ENCODE measurements around the gene WNT9B.
"Not testable (repeated sequence)": the region's sequence is repeated elsewhere in the genome, so short reads cannot be mapped to it uniquely, and the experiment has no call there.

Gene WNT9B

DNA sequence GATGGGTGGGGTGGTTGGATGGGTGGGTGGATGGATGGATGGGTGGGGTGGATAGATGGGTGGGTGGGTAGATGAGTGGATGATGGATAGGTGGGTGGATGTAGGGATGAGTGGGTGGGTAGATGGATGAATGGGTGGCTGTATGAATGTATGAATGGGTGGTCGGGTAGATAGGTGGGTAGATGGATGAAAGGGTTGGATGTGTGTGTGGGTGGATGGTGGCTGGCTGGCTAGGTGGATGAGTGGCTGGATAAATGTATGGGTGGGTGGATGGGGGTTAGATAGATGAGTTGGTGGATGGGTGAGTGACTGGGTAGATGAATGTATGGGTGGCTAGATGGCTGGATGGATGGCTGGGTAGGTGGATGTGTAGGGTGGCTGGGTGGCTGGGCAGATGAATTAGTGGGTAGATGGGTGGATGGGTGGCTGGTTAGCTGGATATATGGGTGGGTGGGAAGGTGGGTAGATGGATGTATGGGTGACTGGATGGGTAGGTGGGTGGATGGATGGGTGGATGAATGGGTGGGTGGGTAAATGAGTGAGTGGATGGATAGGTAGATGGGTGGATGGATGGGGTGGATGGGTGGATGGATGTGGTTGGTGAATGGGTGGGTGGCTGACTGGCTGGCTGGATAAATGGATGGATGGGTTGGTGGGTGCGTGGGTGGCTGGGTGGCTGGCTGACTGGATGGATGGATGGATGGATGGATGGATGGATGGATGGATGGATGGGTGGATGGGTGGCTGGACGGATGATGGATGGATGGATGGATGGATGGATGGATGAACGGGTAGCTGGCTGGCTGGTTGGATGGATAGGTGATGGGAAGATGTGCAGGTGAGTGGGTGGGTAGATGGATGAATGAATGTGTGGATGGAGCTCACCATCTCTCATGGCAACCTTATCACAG lies 52.6 kb downstream of the WNT9B start:
- in situ Hi-C loops (cut with MboI; ENCODE audit: low sequenced_read_pairs): no loop called here

GRCh38 chr17:46908068-46908737 lies 56.8 kb downstream of the WNT9B start:
- in situ Hi-C loops (cut with MboI; ENCODE audit: low sequenced_read_pairs): no loop called here

DNA sequence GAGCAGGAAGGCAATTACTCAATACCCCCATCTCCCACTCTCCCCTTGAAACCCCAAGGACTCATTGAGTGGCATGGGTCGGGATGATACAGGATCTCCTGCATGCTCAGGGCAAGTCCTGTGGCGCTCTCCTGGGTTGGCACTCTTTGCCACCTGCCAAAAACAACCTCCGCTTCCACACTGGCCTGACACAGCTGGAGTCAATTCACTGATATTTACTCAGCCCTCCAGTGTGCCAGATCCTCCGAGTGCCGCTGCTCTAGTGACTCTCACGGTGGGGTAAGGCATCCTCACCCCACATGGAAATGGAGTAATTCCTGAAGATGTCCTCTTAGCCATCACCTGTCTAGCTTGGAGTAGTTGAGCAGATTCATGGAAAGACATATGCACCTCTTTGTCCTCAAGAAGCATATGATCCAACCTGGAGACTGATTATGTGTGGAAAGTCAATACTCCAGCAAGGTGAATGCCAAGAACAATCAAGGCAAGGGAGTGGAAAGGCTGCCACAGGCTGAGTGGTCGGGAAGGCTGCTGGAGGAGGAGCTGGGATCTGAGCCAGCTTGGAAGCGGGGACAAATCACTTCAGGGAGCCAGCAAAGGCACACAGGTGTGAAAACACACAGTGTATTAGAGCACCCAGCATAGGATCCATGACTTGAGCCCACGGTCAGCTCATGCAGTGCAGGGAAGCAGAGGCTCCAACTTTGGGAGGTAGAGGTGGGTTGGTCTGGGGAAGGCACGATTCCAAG lies 59.0 kb downstream of the WNT9B start:
- in situ Hi-C loops (cut with MboI; ENCODE audit: low sequenced_read_pairs): no loop called here

DNA sequence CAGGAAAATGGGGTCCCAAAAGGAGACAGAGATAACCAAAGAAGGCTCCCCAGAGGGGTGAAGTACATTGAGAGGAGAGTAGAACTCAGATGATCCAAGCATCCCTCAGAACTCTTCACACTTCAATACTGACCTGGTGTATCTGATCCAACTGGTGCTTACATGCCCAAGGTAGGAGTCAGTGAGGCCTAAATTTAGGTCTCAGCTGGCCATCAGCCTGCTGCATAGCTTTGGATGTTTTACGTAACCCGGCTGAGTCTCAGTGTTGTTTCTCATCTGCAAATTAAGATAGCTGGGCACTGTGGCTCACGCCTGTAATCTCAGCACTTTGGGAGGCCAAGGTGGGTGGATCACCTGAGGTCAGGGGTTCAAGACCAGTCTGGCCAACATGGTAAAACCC lies 59.9 kb downstream of the WNT9B start:
- in situ Hi-C loops (cut with MboI; ENCODE audit: low sequenced_read_pairs): no loop called here

DNA sequence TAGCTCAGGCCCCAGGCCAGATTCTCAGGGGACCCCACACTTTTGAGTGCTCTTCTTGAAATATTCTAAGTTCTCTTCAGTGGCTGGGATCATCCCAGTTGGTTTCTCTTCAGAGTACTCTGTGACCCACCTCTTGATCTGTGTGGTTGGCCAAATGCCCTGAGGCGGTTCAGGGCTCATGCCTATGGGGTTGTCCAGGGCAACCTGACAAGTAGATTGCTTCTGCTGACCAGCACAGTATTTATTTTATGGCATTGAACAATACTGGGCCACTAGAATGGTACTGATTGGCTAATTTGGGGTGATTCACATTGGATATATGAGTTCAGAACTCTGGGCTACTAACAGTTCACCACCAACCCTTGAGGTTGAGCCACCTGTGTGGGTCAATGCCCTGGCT lies 64.2 kb downstream of the WNT9B start:
- in situ Hi-C loops (cut with MboI; ENCODE audit: low sequenced_read_pairs): no loop called here

DNA sequence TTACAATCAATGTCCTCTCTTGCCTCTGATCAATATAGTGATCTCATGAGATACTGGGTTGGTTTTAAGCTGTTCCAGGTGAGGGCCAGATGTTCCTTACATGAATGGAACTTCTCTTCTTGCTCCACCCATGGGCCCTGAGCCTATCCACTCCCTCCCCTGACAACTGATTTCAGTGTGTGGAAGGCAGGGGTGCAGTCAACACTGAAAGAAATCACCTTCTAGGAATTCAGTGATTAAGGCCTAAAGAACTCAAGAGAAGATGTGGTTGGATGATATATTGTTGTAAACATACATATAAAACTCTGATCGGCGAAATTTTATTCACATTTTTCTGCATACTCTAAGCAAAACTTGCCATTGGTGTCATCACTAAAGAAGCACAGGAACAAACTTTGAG lies 64.8 kb downstream of the WNT9B start:
- in situ Hi-C loops (cut with MboI; ENCODE audit: low sequenced_read_pairs): no loop called here

- in situ Hi-C loops (cut with MboI; ENCODE audit: low sequenced_read_pairs): no loop called here
Measured at GRCh38 chr17:46916623-46917022, 65.2 kb downstream of the WNT9B start.

DNA sequence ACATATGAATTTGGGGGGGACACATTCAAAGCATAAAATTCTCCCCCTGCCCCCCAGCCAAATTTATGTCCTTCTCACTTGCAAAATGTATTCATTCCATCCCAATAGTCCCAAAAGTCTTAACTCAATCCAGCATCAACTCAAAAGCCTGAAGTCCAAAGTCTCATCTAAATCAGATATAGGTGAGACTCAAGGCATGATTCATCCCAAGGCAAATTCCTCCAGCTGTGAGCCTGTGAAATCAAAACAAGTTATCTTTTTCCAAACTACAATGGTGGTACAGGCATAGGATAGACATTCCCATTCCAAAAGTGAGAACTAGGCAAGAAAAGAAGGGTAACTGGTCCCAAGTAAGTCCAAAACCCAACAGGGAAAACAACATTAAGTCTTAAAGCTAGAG lies 65.7 kb downstream of the WNT9B start:
- in situ Hi-C loops (cut with MboI; ENCODE audit: low sequenced_read_pairs): no loop called here

DNA sequence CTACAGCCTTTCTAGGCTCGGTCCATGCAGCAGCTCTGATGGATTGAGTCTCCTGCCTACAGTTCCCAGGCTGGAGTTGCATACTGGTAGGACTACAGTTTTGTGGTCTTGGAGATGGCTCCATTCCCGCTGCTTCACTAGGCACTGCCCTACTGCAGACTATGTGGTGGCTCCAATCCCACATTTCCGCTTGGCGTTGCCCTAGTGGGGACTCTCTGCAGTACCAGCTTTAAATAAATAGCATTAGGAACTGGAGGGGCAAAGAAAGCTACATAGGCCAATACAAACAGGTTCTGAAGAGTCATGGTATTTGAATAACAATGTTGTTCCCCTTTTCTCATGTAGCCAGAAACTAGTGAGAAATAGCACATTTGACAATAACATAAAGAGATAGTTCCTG lies 66.1 kb downstream of the WNT9B start:
- in situ Hi-C loops (cut with MboI; ENCODE audit: low sequenced_read_pairs): no loop called here

- in situ Hi-C loops (cut with MboI; ENCODE audit: low sequenced_read_pairs): not testable (repeated sequence)
Measured at GRCh38 chr17:46921962-46922361, 70.6 kb downstream of the WNT9B start.

GRCh38 chr17:46922487-46922803 lies 71.1 kb downstream of the WNT9B start:
- in situ Hi-C loops (cut with MboI; ENCODE audit: low sequenced_read_pairs): no loop called here

- in situ Hi-C loops (cut with MboI; ENCODE audit: low sequenced_read_pairs): no loop called here
Measured at GRCh38 chr17:46922804-46923635, 71.6 kb downstream of the WNT9B start, which contains the start of gene GOSR2. TSS of gene GOSR2 (plus strand) at chr17:46923160. CDS start at chr17:46923193, 33 bp downstream.

- in situ Hi-C loops (cut with MboI; ENCODE audit: low sequenced_read_pairs): no loop called here
Measured at GRCh38 chr17:46925185-46925868, 73.9 kb downstream of the WNT9B start.

GRCh38 chr17:46928467-46929261 lies 77.3 kb downstream of the WNT9B start:
- in situ Hi-C loops (cut with MboI; ENCODE audit: low sequenced_read_pairs): no loop called here

DNA sequence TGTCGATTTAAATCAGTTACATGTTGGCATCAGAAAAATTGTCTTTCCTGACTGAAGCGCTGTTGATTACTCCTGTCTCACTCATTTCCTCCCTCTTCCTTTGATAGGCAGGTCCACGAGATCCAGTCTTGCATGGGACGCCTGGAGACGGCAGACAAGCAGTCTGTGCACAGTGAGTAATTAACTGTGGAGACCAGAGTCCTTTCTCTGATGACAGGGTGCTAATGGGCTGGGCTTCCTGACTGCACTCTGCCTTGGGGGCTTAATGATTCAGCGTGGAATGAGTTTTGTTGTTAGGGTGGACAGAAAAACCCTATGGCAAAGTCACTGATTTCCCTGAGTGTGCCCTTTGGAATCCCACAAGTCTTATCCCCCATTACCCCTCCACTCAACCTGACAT lies 78.0 kb downstream of the WNT9B start:
- in situ Hi-C loops (cut with MboI; ENCODE audit: low sequenced_read_pairs): no loop called here

- in situ Hi-C loops (cut with MboI; ENCODE audit: low sequenced_read_pairs): no loop called here
Measured at GRCh38 chr17:46930051-46930450, 78.7 kb downstream of the WNT9B start.

DNA sequence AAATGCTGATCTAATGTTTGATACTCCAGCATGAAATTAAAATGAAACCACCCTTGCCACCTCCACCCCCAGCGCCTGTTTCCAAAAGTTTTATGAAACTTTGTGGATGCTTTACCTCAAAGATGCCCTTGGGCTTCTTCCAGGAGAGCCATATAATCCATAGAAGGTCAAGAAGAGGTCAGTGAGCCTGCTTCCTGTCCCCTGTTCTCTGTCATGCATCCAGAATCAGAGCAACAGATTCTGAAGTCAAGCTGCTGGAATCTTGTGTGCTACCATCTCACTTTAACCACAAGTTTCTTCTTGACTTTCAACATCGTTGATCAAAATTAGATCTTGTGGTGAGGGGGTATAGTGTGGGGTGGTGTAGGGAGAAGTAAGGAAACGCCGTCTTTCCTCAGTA lies 80.2 kb downstream of the WNT9B start:
- in situ Hi-C loops (cut with MboI; ENCODE audit: low sequenced_read_pairs): no loop called here

GRCh38 chr17:46935658-46936266 lies 84.4 kb downstream of the WNT9B start:
- in situ Hi-C loops (cut with MboI; ENCODE audit: low sequenced_read_pairs): no loop called here
